ENCODE measurements around the gene CR1. TPM values are rescaled to one million over a fixed set of nuclear protein-coding genes. Genes with fewer than 3 reads are reported as not detected.

Gene CR1
- total RNA-seq, 1 donor from 2014 or later, result not detected

GRCh38 chr1:207644852-207645634 is 149.1 kb downstream of the CR1 start, which contains the start of gene CR1L:
CR1L (plus strand) TSS chr1:207645133; CDS start chr1:207645234, 101 bp downstream.
- H3K36me3 Mint-ChIP-seq (ENCODE audit: low read depth), result no peaks in the 10 kb centered on the region
- H3K4me1 Mint-ChIP-seq (ENCODE audit: low read depth), result no peaks in the 10 kb centered on the region
- H3K27me3 Mint-ChIP-seq (ENCODE audit: low read depth), result peaks cover 26% of the 10 kb centered on the region
- peak; percentile 91 for DNase-seq (ENCODE audit: low spot score)
- no peak within 1 kb of the TSS for H3K4me3 Mint-ChIP-seq (ENCODE audit: unreplicated experiment)
- no peak for TF ChIP-seq CTCF (IDR thresholded peaks at IDR 0.05)
- H3K9me3 Mint-ChIP-seq (ENCODE audit: low read depth), result no peaks in the 10 kb centered on the region
- no peak within 1 kb of the TSS for H3K27ac Mint-ChIP-seq (ENCODE audit: unreplicated experiment)

DNA sequence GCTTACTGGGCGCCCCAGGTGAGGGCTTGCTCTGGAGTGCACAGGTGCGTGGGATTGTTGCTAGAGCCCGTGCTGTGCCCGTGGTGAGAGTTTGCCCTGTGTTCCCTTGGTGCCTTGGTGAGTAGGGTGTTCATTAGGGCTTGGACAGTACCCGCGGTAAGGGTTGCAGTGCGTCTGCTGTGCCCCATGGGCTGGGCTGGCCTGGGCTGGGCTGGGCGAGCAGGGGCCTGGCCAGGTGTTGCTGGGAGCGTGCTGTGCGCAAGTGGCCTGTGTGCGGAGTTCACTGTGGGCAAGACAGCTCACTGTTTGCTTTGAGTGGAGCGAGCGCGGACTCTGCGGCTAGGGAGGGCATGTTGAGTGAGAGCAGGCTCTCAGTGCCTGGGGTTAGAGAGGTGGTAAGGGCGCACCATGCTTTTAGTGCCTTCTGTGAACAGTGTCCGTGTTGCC is 149.7 kb downstream of the CR1 start:
- TF ChIP-seq CTCF (IDR thresholded peaks at IDR 0.05), result no peak
- no peak overlapping the region for H3K4me3 Mint-ChIP-seq (ENCODE audit: unreplicated experiment)
- H3K27ac Mint-ChIP-seq (ENCODE audit: unreplicated experiment), result no peak overlapping the region
- no peaks in the 10 kb centered on the region for H3K9me3 Mint-ChIP-seq (ENCODE audit: low read depth)
- H3K36me3 Mint-ChIP-seq (ENCODE audit: low read depth), result no peaks in the 10 kb centered on the region
- no peaks in the 10 kb centered on the region for H3K4me1 Mint-ChIP-seq (ENCODE audit: low read depth)
- peaks cover 30% of the 10 kb centered on the region for H3K27me3 Mint-ChIP-seq (ENCODE audit: low read depth)
- DNase-seq (ENCODE audit: low spot score), result no peak

- no peak for DNase-seq (ENCODE audit: low spot score)
- no peaks in the 10 kb centered on the region for H3K4me1 Mint-ChIP-seq (ENCODE audit: low read depth)
- H3K27ac Mint-ChIP-seq (ENCODE audit: unreplicated experiment), result no peak overlapping the region
- no peaks in the 10 kb centered on the region for H3K9me3 Mint-ChIP-seq (ENCODE audit: low read depth)
- H3K4me3 Mint-ChIP-seq (ENCODE audit: unreplicated experiment), result no peak overlapping the region
- no peaks in the 10 kb centered on the region for H3K36me3 Mint-ChIP-seq (ENCODE audit: low read depth)
- no peak for TF ChIP-seq CTCF (IDR thresholded peaks at IDR 0.05)
- H3K27me3 Mint-ChIP-seq (ENCODE audit: low read depth), result peaks cover 30% of the 10 kb centered on the region
Measured at GRCh38 chr1:207646171-207646570, 150.2 kb downstream of the CR1 start.

DNA sequence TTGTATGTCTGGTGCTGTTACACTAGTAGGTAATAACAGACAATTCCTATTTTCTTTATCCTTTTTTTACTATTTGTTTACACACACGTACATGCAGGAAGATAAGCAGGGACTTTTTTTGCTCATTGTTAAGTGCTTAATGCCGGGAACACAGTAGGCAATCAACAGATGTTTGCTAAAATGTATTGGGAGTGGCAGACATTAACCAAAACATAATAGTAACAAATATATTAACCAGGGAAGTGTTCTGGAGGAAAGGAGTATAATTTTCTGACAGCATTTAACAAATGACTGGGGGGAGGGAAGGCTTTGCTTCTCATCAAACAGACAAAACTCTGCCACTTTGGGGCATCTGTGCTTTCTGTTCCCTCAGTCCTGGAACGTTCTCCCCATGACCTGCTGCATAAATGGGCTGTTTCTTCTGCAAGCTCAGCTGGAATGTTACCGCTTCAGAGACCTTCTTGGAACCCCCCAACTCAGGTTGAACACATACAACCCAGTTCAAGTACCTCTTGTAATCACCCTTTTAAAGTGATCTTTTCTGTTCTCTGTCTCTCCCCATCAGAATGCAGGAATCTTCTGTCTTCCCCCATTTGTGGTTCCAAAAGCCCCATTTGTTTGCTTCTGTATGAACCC is 151.1 kb downstream of the CR1 start:
- no peak for TF ChIP-seq CTCF (IDR thresholded peaks at IDR 0.05)
- Mint-ChIP-seq H3K4me3 (ENCODE audit: unreplicated experiment) (no peak overlapping the region), H3K27me3 (ENCODE audit: low read depth) (peaks cover 30% of the 10 kb centered on the region), H3K9me3 (ENCODE audit: low read depth) (no peaks in the 10 kb centered on the region), H3K27ac (ENCODE audit: unreplicated experiment) (no peak overlapping the region), H3K36me3 (ENCODE audit: low read depth) (no peaks in the 10 kb centered on the region), H3K4me1 (ENCODE audit: low read depth) (no peaks in the 10 kb centered on the region)
- no peak for DNase-seq (ENCODE audit: low spot score)

- H3K9me3 Mint-ChIP-seq (ENCODE audit: low read depth), result no peaks in the 10 kb centered on the region
- no peak overlapping the region for H3K4me3 Mint-ChIP-seq (ENCODE audit: unreplicated experiment)
- H3K27me3 Mint-ChIP-seq (ENCODE audit: low read depth), result peaks cover 35% of the 10 kb centered on the region
- no peaks in the 10 kb centered on the region for H3K4me1 Mint-ChIP-seq (ENCODE audit: low read depth)
- no peak overlapping the region for H3K27ac Mint-ChIP-seq (ENCODE audit: unreplicated experiment)
- DNase-seq (ENCODE audit: low spot score), result no peak
- TF ChIP-seq CTCF (IDR thresholded peaks at IDR 0.05), result no peak
- no peaks in the 10 kb centered on the region for H3K36me3 Mint-ChIP-seq (ENCODE audit: low read depth)
Measured at GRCh38 chr1:207647671-207648333, 151.8 kb downstream of the CR1 start.
